Measurements from ENCODE around the gene LTK.
A peak's percentile ranks its signal among the peaks of the same experiment; 100 is the strongest.

The LTK gene

DNA sequence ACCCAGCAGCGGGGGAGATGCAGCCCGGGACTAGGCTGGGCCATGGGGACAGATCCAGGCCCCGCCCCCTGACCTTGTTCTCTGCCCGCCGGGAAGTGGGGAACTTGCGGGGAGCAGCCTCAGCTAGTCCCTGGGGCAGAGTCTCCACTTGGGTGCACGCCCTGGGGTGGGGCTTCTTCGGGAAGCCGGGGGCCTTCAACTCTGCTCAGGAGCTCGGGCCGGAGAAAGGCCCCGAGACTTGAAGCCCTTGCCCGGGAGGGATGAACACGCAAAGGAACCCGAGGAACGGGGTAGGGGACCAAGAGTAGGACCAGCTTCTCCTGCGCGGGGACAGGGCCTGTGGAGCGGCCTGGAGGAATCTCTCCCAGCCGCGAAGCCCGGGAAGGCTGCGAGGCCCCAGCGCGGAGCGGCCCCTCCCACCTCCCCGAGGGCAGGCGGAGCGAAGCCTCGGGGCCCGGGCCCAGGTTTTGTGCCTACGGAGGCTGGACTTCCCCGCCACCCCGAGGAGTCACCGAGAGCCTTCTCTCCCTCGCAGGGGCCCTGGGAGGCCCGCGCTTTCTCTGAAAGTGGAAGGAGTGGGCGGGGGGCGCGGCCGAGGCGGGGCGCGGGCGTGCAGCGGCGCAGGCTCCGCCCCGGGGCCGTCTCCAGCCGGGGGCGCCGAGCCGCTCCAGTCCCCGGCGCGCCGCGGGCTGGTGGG, 20.3 kb downstream of the LTK start, which contains the start of gene ITPKA:
Gene ITPKA (plus strand): TSS at position 670 of the 697 bp plus-strand sequence. CDS start 54 bp downstream, outside the sequence.
- TF ChIP-seq FOXM1 (IDR thresholded peaks at IDR 0.05; ENCODE audit: borderline replicate concordance, low read depth) (no peak), TEAD4 (IDR thresholded peaks at IDR 0.05) (no peak), RAD21 (IDR thresholded peaks at IDR 0.05; ENCODE audit: low read depth) (no peak; the same call in 1 of the 2 replicates), NFIC (IDR thresholded peaks at IDR 0.05) (no peak), TCF12 (IDR thresholded peaks at IDR 0.05; ENCODE audit: low read depth) (no peak), ZBTB7A (IDR thresholded peaks at IDR 0.05; ENCODE audit: low read depth) (no peak; the same call in 1 of the 2 replicates), EGR1 (IDR thresholded peaks at IDR 0.05) (peak; percentile 93), YY1 (IDR thresholded peaks at IDR 0.05; ENCODE audit: low read depth) (0 out of 2 replicates have a peak, but pooled peaks have one; percentile 8), CREB1 (IDR thresholded peaks at IDR 0.05; ENCODE audit: low read depth) (no peak), TAF1 (IDR thresholded peaks at IDR 0.05; ENCODE audit: low read depth) (peak; percentile 18; the same call in 1 of the 2 replicates), EP300 (IDR thresholded peaks at IDR 0.05; ENCODE audit: borderline replicate concordance) (no peak), REST (IDR thresholded peaks at IDR 0.05; ENCODE audit: low read depth) (no peak), CEBPB (IDR thresholded peaks at IDR 0.05) (no peak)
- TF ChIP-seq, protein P1, sequence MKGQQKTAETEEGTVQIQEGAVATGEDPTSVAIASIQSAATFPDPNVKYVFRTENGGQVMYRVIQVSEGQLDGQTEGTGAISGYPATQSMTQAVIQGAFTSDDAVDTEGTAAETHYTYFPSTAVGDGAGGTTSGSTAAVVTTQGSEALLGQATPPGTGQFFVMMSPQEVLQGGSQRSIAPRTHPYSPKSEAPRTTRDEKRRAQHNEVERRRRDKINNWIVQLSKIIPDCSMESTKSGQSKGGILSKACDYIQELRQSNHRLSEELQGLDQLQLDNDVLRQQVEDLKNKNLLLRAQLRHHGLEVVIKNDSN (IDR thresholded peaks at IDR 0.05): no peak
- TF ChIP-seq, protein P2, sequence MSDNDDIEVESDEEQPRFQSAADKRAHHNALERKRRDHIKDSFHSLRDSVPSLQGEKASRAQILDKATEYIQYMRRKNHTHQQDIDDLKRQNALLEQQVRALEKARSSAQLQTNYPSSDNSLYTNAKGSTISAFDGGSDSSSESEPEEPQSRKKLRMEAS (IDR thresholded peaks at IDR 0.05): peak; percentile 21; the same call in 1 of the 2 replicates

- TF ChIP-seq CREB1 (IDR thresholded peaks at IDR 0.05; ENCODE audit: low read depth): no peak
- TF ChIP-seq ZBTB7A (IDR thresholded peaks at IDR 0.05; ENCODE audit: low read depth): no peak
- TF ChIP-seq, protein P1 (IDR thresholded peaks at IDR 0.05): peak; percentile 54; the same call in 1 of the 2 replicates
- TF ChIP-seq FOXM1 (IDR thresholded peaks at IDR 0.05; ENCODE audit: borderline replicate concordance, low read depth): no peak
- TF ChIP-seq, protein P2 (IDR thresholded peaks at IDR 0.05): no peak
- TF ChIP-seq YY1 (IDR thresholded peaks at IDR 0.05; ENCODE audit: low read depth): no peak
These were observed 20.9 kb downstream of the LTK start for GRCh38 chr15:41492597-41493204.

DNA sequence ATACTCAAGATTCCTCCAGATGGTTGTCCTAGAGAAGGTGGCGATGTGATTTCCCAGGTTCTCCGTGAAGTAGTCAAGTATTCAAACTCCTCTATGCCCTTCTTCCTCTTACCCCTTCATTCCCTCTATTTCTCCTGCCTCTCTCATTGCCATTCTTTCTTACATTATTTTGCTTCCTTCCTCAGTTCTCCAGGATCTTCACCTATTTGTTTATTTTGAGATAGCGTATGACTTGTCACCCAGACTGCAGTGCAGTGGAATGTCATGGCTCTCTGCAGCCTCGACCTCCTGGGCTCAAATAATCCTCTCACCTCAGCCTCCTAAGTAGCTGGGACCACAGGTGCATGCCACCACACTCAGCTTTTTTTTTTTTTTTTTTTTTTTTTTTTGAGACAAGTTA, 21.7 kb downstream of the LTK start:
- no peak for TF ChIP-seq TEAD4 (IDR thresholded peaks at IDR 0.05)
- no peak for TF ChIP-seq TAF1 (IDR thresholded peaks at IDR 0.05; ENCODE audit: low read depth)
- no peak for TF ChIP-seq YY1 (IDR thresholded peaks at IDR 0.05; ENCODE audit: low read depth)
- TF ChIP-seq RAD21 (IDR thresholded peaks at IDR 0.05; ENCODE audit: low read depth): no peak
- no peak for TF ChIP-seq REST (IDR thresholded peaks at IDR 0.05; ENCODE audit: low read depth)
- no peak for TF ChIP-seq ZBTB7A (IDR thresholded peaks at IDR 0.05; ENCODE audit: low read depth)
- TF ChIP-seq FOXM1 (IDR thresholded peaks at IDR 0.05; ENCODE audit: borderline replicate concordance, low read depth): no peak

DNA sequence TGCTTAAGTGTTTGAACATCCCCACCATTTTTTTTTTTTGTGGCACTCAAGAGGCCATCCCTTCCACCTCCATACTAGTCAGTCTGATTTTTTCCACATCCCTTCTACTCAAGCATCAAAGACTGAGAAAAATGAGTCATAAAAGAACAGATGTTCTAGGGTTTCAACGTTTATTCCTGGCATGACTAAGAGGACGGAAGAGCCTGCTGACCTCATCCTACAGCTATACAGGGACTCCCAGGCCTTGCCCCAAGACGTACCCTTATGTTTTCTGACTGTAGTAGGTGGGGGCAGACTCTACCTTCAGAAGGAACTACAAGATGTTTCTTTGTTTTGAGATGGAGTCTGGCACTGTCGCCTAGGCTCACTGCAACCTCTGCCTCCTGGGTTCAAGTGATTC, 23.3 kb downstream of the LTK start:
- TF ChIP-seq YY1 (IDR thresholded peaks at IDR 0.05; ENCODE audit: low read depth): no peak
- no peak for TF ChIP-seq RAD21 (IDR thresholded peaks at IDR 0.05; ENCODE audit: low read depth)
- TF ChIP-seq FOXM1 (IDR thresholded peaks at IDR 0.05; ENCODE audit: borderline replicate concordance, low read depth): no peak
- TF ChIP-seq EGR1 (IDR thresholded peaks at IDR 0.05): no peak
- TF ChIP-seq, protein P1 (IDR thresholded peaks at IDR 0.05): no peak
- no peak for TF ChIP-seq CREB1 (IDR thresholded peaks at IDR 0.05; ENCODE audit: low read depth)
- no peak for TF ChIP-seq CEBPB (IDR thresholded peaks at IDR 0.05)
- TF ChIP-seq NFIC (IDR thresholded peaks at IDR 0.05): no peak
- no peak for TF ChIP-seq TCF12 (IDR thresholded peaks at IDR 0.05; ENCODE audit: low read depth)
- no peak for TF ChIP-seq TAF1 (IDR thresholded peaks at IDR 0.05; ENCODE audit: low read depth)
- TF ChIP-seq EP300 (IDR thresholded peaks at IDR 0.05; ENCODE audit: borderline replicate concordance): no peak
- TF ChIP-seq REST (IDR thresholded peaks at IDR 0.05; ENCODE audit: low read depth): no peak
- TF ChIP-seq TEAD4 (IDR thresholded peaks at IDR 0.05): no peak
- no peak for TF ChIP-seq ZBTB7A (IDR thresholded peaks at IDR 0.05; ENCODE audit: low read depth)
- TF ChIP-seq, protein P2 (IDR thresholded peaks at IDR 0.05): no peak

All from Ishikawa (cell line).